ENCODE results near the gene DNAH14.

GRCh38 chr1:225156254-225156653 lies 226.8 kb downstream of the DNAH14 start:
- no peak for TF ChIP-seq CTCF (IDR thresholded peaks at IDR 0.05)
- no peak for TF ChIP-seq EZH2 (IDR thresholded peaks at IDR 0.05; ENCODE audit: borderline replicate concordance, insufficient read depth, low read depth, low read length, poor library complexity, severe bottlenecking)

All from B cell (primary cell).